ENCODE data around the gene NSUN7.

Gene NSUN7

DNA sequence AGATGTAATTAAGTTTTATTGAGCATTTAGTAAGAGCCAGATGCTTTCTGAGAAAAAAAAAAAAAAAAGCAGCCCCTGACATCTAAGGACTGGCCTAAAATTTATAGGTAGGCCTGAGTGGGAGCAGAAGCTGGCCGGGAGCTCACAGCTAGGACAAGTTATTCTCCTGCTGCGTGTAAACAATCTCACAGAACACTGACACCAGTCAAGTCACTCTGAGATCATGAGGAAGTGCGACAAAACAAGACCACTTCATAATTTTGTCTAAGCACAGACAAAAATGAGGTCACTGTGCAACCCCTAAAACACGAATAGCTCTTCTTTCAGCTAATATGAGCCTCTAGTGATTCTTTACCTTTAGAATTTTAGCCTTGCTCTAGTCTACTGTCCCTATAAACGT lies 15.3 kb upstream of the NSUN7 start:
- no peak for DNase-seq (ENCODE audit: low spot score)

GRCh38 chr4:40736910-40737309 lies 12.8 kb upstream of the NSUN7 start:
- no peak for DNase-seq (ENCODE audit: low spot score)

- DNase-seq (ENCODE audit: low spot score) = no peak
Measured at GRCh38 chr4:40737879-40738278, 11.9 kb upstream of the NSUN7 start.

DNA sequence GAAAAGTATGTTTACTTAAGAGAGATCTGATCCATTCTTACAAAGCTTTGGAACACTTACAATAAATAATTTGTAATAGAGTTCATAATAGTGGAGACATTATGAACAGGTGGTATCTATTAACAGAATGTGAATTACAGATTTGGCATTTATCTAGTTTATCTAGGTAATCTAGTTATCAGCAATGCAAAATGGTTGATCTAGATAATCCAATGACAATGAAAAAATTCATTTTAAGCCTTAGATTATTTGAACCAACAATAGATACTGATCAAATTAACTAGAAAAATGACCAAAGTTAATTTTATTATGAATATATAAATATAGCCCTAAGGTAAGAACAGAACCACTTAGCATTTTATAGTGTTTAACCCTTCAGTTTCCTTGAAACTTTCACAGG lies 10.4 kb upstream of the NSUN7 start:
- no peak for DNase-seq (ENCODE audit: low spot score)

GRCh38 chr4:40744218-40744617 lies 5.5 kb upstream of the NSUN7 start:
- DNase-seq (ENCODE audit: low spot score) = no peak

DNA sequence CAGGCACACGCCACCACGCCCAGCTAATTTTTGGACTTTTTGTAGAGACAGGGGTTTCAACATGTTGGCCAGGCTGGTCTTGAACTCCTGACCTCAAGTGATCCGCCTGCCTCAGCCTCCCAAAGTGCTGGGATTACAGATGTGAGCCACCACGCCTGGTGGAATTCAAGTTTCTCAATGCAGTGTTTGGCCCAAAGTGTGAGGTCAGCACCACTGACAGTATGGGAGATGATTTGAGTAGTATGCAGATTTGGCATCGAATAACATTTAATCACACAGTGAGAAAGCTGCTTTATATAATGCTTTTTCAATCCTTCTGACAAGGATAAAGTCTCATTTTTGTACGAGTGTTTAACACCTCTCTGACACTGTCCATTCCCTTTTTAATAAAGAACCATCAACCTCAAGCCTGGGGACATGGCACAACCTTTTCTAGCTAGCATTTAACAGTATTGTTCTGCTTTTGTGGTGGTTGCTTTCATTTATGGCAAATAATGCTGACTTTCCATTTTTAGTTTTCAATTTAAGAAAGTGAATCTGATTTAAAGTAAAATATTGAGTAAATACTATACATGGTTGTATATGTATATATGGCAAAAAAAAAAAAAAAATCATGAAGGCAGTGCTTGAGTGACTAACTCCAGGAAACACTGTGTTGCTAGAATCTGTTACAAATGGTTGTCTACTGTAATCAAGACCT lies 4.3 kb upstream of the NSUN7 start:
- no peak for DNase-seq (ENCODE audit: low spot score)

GRCh38 chr4:40747207-40747835 lies 2.4 kb upstream of the NSUN7 start:
- DNase-seq (ENCODE audit: low spot score) = no peak

GRCh38 chr4:40750461-40751258 lies 905 bp downstream of the NSUN7 start:
- DNase-seq (ENCODE audit: low spot score) = no peak

DNA sequence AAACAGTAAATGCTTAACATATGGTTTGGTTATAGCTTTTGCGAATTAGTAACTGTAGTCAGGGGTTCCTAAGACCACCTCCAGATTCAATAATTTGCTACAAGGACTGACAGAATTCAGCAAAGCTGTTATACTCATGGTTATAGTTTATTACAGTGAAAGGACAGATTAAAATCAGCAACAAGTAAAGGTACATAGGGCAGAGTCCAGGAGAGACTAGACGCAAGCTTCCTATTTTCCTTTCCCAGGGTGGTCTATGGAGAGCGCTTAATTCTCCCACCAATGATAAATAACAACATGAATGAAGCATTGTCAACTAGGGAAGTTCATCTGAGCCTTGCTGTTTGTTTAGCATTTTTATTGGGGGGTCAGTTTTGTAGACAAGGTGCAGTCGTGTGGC lies 5.9 kb downstream of the NSUN7 start:
- DNase-seq (ENCODE audit: low spot score) = peak; percentile 17

DNA sequence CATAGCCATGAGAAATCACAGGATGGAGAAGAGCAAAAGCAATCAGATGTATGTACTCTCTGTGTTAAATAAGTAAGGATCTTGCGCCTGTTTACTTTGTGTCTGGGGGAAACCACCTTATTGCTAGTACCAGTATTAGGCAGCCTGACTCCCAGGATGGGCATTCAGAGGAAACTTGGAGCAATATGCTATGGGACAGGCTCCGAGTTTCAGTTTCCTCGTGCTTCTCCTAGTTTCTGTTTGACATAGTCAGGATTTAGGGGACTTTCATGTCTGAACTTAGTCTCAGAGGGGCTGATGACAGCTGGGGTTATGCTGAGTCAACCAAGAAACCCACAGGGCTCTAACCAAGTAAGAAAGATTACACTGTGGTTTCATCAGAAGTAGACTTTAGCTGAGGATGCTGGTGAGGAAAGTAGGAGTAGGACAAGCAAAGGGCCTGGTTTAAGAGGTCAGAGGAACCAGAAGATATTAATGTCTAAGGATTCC lies 13.5 kb downstream of the NSUN7 start:
- DNase-seq (ENCODE audit: low spot score) = no peak

DNA sequence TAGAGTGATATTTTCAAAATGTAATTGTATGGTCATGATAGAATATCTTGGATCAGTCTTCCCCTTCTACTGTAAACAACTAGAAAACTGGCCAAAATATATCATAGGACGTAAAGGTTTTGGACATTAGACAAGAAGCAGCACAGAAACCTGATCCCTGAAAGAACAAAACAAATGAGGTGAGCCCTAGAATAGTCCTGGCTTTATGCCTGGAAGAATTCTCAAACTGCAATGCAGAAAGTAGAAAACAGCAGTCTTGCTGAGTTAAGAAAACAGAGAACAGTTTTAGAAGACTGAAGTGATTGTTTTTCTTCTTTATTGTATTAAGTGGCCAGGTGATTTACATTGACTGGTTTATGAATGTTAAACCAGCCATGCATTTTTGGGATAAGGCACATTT lies 19.5 kb downstream of the NSUN7 start:
- no peak for DNase-seq (ENCODE audit: low spot score)

DNA sequence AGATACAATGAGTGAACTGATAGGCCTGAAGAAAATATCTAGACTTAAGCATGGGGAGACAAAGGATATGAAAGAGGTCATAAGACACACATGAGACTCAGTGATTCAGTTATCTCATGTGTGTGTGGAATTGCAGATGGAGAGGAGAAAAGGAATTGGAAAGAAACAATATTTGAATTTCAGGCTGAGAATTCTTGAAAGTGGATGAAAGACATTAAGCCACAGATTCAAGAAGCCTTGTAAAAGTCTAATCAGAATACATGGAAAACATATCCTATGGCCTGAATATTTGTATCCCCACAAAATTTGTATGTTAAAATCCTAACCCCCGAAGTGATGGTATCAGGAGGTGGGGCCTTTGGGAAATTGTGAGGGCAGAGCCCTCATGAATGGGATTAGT lies 28.3 kb downstream of the NSUN7 start:
- DNase-seq (ENCODE audit: low spot score) = no peak

DNA sequence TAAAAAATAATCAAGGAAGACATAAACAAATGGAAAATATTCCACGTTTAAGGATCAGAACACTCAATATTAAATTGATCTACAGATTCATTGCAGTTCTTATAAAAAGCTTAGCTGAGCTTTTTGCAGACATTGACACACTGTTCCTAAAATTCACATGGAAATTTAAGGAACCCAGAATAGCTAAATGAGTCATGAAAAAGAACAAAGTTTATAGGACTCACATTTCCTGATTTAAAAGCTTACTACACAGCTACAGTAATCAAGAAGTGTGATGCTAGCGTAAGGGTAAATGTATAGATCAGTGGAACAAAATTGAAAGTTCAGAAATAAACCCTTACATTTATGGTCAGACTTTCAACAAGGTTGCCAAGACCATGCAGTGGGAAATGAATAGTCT lies 33.1 kb downstream of the NSUN7 start:
- DNase-seq (ENCODE audit: low spot score) = no peak

GRCh38 chr4:40785727-40786126 lies 36.0 kb downstream of the NSUN7 start:
- DNase-seq (ENCODE audit: low spot score) = no peak

- DNase-seq (ENCODE audit: low spot score) = no peak
Measured at GRCh38 chr4:40788331-40788730, 38.6 kb downstream of the NSUN7 start.

DNA sequence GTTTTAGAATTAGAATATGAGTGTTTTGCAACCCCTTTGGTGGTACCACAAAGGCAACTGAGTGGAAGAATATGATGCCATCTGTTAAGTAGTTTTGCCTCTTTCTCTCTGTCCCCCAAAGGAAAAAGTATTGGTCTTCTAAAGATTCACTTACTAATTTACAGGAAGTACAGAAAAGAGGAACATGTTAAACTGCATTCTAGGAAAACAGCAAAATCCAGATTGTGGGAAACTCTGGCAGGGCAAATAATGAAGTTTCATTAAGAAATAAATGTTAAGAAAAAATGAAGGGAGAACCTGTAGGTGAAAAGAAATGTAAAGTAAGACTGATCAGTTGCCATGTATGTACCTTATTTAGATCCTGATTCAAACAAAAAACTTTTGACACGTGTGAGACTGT lies 39.3 kb downstream of the NSUN7 start:
- DNase-seq (ENCODE audit: low spot score) = no peak

- DNase-seq (ENCODE audit: low spot score) = no peak
Measured at GRCh38 chr4:40789771-40790170, 40.0 kb downstream of the NSUN7 start.

DNA sequence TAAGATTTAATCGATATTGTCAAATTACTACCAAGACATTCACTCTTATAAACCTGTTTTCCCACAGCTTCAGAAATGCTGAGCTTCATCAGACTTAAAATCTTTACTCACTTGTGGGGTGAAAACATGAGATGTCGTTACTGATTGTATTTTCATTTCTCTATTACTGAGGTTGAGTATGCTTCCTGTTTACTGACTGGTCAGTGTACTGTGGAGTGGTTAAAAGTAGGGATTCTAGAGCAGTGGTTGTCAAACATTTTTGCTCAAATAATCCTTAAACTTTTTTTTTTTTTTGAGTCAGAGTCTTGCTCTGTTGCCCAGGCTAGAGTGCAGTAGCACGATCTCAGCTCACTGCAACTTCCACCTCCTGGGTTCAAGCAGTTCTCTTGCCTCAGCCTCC lies 50.3 kb downstream of the NSUN7 start:
- no peak for DNase-seq (ENCODE audit: low spot score)

DNA sequence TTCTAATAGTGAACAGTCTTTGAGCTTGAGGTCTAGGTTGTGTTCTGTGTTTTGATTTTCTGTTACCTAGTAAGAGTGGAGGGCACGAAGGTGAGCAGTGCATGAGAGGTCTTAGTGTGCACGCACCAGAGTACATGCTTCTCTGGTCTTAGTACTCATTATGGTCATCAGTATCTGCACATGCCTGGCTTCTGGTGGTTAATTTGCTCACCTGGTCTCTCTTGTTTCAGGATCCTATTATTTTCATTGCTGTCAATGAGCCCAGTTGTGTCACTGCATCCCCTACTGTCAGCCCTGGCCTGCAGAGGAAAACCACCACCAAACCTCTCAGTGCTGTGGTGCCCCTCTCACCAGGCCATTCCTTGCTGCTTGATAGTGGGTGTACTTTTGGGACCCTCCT lies 54.8 kb downstream of the NSUN7 start:
- no peak for DNase-seq (ENCODE audit: low spot score)

GRCh38 chr4:40808926-40809457 lies 59.2 kb downstream of the NSUN7 start:
- DNase-seq (ENCODE audit: low spot score) = no peak

DNA sequence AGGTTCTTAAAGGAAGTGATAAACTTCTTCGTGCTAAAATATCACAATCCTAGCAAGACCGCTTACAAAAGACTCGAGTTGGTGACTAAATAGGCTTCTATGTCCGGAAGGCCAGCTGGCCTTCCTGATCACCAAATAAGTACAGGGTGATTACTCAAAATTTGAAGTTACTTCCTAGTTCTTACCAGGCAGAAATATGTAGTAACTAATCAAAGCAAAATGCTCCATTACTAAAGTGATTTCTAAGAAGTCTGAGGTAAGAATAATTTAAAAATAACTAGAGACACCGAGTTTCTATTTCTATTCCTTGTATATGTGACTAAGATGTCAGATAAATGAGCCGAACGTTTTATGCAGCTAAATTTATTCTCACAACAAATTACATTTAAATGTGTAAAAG lies 62.2 kb downstream of the NSUN7 start:
- DNase-seq (ENCODE audit: low spot score) = no peak

DNA sequence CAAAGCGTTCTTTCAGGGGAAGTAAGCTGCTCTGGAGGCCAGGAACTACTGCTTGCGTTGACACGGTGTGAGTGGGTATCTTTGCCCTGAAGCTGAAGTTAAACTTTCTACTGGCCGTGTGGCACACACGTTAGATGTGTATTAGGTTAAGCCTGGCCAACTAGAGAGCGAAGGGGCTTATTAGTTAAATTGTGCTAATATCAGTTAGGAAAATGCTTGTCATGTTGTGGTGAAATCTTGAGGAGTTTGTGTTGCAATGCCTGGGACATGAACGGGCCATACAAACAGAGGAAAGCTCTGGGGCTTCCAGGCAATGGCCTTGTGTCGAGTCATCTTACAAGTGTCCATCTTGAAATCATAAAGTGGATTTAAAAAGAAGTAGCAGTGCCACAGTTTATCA lies 62.6 kb downstream of the NSUN7 start:
- no peak for DNase-seq (ENCODE audit: low spot score)

DNA sequence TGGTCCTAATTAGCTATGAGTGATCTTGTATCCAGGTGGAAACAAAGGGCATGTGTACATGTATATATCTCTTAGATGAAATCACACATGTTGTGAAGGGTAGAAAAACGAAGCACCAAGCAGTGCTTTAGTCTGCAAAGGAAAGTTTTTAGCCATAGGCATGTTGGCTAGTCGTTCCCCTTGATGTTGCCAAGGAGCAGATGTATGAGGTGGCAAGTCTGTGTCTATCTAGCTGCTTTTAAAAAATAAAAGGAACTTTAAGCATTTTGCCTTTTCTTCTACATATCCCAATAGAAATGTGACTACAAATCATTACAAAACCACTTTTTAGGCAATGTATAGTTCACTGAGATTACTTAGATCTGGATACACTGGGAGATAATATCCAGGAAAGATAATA lies 63.1 kb downstream of the NSUN7 start:
- no peak for DNase-seq (ENCODE audit: low spot score)
